K562 (cell line): Measurements from ENCODE around the gene SPI1. TPM values are rescaled to one million over a fixed set of nuclear protein-coding genes. Genes with fewer than 3 reads are reported as not detected.

ENCODE experiments used
- ATAC-seq: fragments of 200-7000 bp; cut with Tn5 transposase; 3 replicates; pipeline ENCODE4 v1.9.1; 2020; ENCODE audit warnings: moderate library complexity
- BruUV-seq: library from RNA; stranded (reverse); fragments of 400-500 nt; replicated peaks from 2 replicates; lab custom pipeline; 2021; lab: Mats Ljungman, UMichigan
- CTCF ChIA-PET: fragments of 300-600 bp; formaldehyde crosslinking; extraction: SDS; loops from one replicate; lab custom pipeline; 2021; ENCODE audit warnings: low intra/inter-chr PET ratio; lab: Yijun Ruan, JAX
- POLR2A ChIA-PET: fragments of 300-600, 350-650 bp; sonication (Branson Sonifier 250); formaldehyde crosslinking; extraction: SDS; loops from one replicate; lab custom pipeline; 2021; ENCODE audit warnings: antibody characterized with exemption, inconsistent platforms; lab: Yijun Ruan, JAX
- DNase-seq, 4 experiments: peaks; one replicate each; pipeline versions ENCODE4 v3.0.0 to v3.0.0-alpha.2; 2011 to 2018; ENCODE audit warnings: low spot score in 3 of 4, mixed read lengths in 3 of 4; ENCODE audit errors: extremely low read depth in 1 of 4
- FAIRE-seq: peaks from 2 replicates; lab custom pipeline; 2011; peaks lifted over from hg19 to GRCh38; lab: Jason Lieb, UNC
- H2AFZ ChIP-seq: 2 replicates; pipeline ENCODE4 v1.6.0; 2011; ENCODE audit warnings: low read depth, low read length, control low read depth, inconsistent platforms
- H3K27ac ChIP-seq: fragments of 200-600 bp; 3 replicates; pipeline ENCODE4 v1.8.0; 2011; ENCODE audit warnings: low read depth, mild to moderate bottlenecking, control low read depth, inconsistent platforms, low read length, moderate library complexity, mixed read lengths; ENCODE audit errors: extremely low read depth
- H3K27me3 ChIP-seq, 2 experiments: fragments of 300-600 bp in 1 of 2; 2 replicates in 1 of 2; 3 replicates in 1 of 2; pipeline versions ENCODE4 v1.6.0 to v1.8.0; 2011; ENCODE audit warnings: inconsistent platforms in 2 of 2, low read length in 2 of 2, mild to moderate bottlenecking in 1 of 2, mixed read lengths in 1 of 2, moderate library complexity in 1 of 2; ENCODE audit not compliant: control insufficient read depth in 2 of 2, insufficient read depth in 2 of 2
- H3K36me3 ChIP-seq: fragments of 300-600 bp; 3 replicates; pipeline ENCODE4 v1.8.0; 2011; ENCODE audit warnings: mild to moderate bottlenecking, low read length, inconsistent platforms; ENCODE audit not compliant: control insufficient read depth, insufficient read depth
- H3K4me1 ChIP-seq, 2 experiments: fragments of 200-600 bp in 1 of 2; replicated peaks in 1 of 2; 2 replicates in 1 of 2; 3 replicates in 1 of 2; pipeline versions ENCODE4 v1.5.1 to v1.8.0; 2011; ENCODE audit warnings: inconsistent platforms in 2 of 2, low read length in 2 of 2, mild to moderate bottlenecking in 1 of 2, mixed read lengths in 1 of 2, moderate library complexity in 1 of 2; ENCODE audit not compliant: control insufficient read depth in 2 of 2, insufficient read depth in 2 of 2
- H3K4me2 ChIP-seq: 2 replicates; pipeline ENCODE4 v1.6.1; 2011; ENCODE audit warnings: low read length, control low read depth, inconsistent platforms, mixed read lengths; ENCODE audit not compliant: insufficient read depth
- H3K4me3 ChIP-seq: fragments of 200-600 bp; sonication (generic), shearing (Covaris generic); 2 replicates; pipeline ENCODE4 v1.5.1; 2016; ENCODE audit warnings: control low read depth, inconsistent platforms
- H3K79me2 ChIP-seq: fragments of 200-600 bp; 3 replicates; pipeline ENCODE4 v1.8.0; 2011; ENCODE audit warnings: low read length, inconsistent platforms; ENCODE audit not compliant: control insufficient read depth, insufficient read depth
- H3K9ac ChIP-seq, 2 experiments: 2 replicates each; pipeline versions ENCODE4 v1.6.0 to v1.6.1; 2011; ENCODE audit warnings: low read depth in 2 of 2, low read length in 2 of 2, control low read depth in 1 of 2, inconsistent platforms in 1 of 2, mild to moderate bottlenecking in 1 of 2, mixed read lengths in 1 of 2; ENCODE audit not compliant: insufficient read depth in 1 of 2
- H3K9me1 ChIP-seq: one replicate; pipeline ENCODE4 v1.6.0; 2011; ENCODE audit warnings: inconsistent platforms, mild to moderate bottlenecking, low read length, moderate library complexity; ENCODE audit not compliant: control insufficient read depth, insufficient read depth
- H3K9me3 ChIP-seq: replicated peaks from 2 replicates; pipeline ENCODE4 v1.5.1; 2011; ENCODE audit warnings: low read depth, low read length, inconsistent platforms; ENCODE audit not compliant: control insufficient read depth, insufficient read depth
- H4K20me1 ChIP-seq: replicated peaks from 2 replicates; pipeline ENCODE4 v1.6.1; 2011; ENCODE audit warnings: low read length, inconsistent platforms, mixed read lengths; ENCODE audit not compliant: control insufficient read depth, insufficient read depth
- ARID1B ChIP-seq: fragments of 450-650 bp; IDR thresholded peaks from 2 replicates; pipeline ENCODE4 v1.6.1; 2016; ENCODE audit warnings: antibody characterized with exemption, mild to moderate bottlenecking, inconsistent platforms
- ESRRA ChIP-seq: fragments of 450-650 bp; IDR thresholded peaks from 2 replicates; pipeline ENCODE4 v1.6.1; 2014; ENCODE audit warnings: low read depth, mild to moderate bottlenecking, moderate library complexity, borderline replicate concordance
- FOXM1 ChIP-seq, 2 experiments: fragments of 450-650 bp in 1 of 2; sonication (generic) in 1 of 2; formaldehyde crosslinking in 1 of 2; IDR thresholded peaks; 2 replicates each; pipeline versions ENCODE4 v1.6.1 to v1.9.0; 2017 to 2022; ENCODE audit warnings: low read depth in 2 of 2, mild to moderate bottlenecking in 2 of 2, missing genetic modification reagents in 1 of 2, moderate library complexity in 1 of 2
- HDAC1 ChIP-seq, 2 experiments: fragments of 450-650 bp; IDR thresholded peaks; 2 replicates each; pipeline ENCODE4 v1.6.1; 2016 to 2017; ENCODE audit warnings: inconsistent platforms in 1 of 2, mild to moderate bottlenecking in 1 of 2, moderate library complexity in 1 of 2
- NFATC3 ChIP-seq: fragments of 450-650 bp; IDR thresholded peaks from 2 replicates; pipeline ENCODE4 v1.6.1; 2017; ENCODE audit warnings: mild to moderate bottlenecking
- NFE2 ChIP-seq: IDR thresholded peaks from 2 replicates; pipeline ENCODE4 v1.6.1; 2014; ENCODE audit warnings: antibody characterized with exemption, low read depth
- OTX1 ChIP-seq: fragments of 450-650 bp; formaldehyde crosslinking; IDR thresholded peaks from 2 replicates; pipeline ENCODE4 v1.4.0; 2022; ENCODE audit warnings: mild to moderate bottlenecking
- POLR2A ChIP-seq: fragments of 450-650 bp; conservative IDR thresholded peaks from 2 replicates; pipeline ENCODE4 v1.6.1; 2016
- SNIP1 ChIP-seq: fragments of 450-650 bp; IDR thresholded peaks from 2 replicates; pipeline ENCODE4 v1.7.1; 2017; ENCODE audit warnings: low read depth, mild to moderate bottlenecking
- ZFPM2 ChIP-seq: fragments of 250-450 bp; sonication (Bioruptor Pico); IDR thresholded peaks from 2 replicates; pipeline ENCODE4 v1.5.1; 2022; ENCODE audit warnings: mild to moderate bottlenecking
- ZFX ChIP-seq: sonication (generic); formaldehyde crosslinking; IDR thresholded peaks from 2 replicates; pipeline ENCODE4 v1.8.0; 2022; ENCODE audit warnings: mild to moderate bottlenecking, missing genetic modification reagents, moderate library complexity
- ZNF695 ChIP-seq: fragments of 450-650 bp; formaldehyde crosslinking; IDR thresholded peaks from 2 replicates; pipeline ENCODE4 v1.4.0; 2020; ENCODE audit warnings: mild to moderate bottlenecking, moderate library complexity
- ZNF785 ChIP-seq: fragments of 250-450 bp; sonication (Bioruptor Pico); IDR thresholded peaks from 2 replicates; pipeline ENCODE4 v1.4.0; 2020; ENCODE audit warnings: mild to moderate bottlenecking
- WGBS: fragments of 100-300 bp; shearing (Covaris generic); methylation state at CpG from one replicate; pipeline ENCODE4 v1.1.6; 2016; ENCODE audit warnings: low coverage, mixed read lengths; ENCODE audit not compliant: insufficient coverage; ENCODE audit errors: missing lambda C conversion rate; 5-methylcytosine and 5-hydroxymethylcytosine counted together
- in situ Hi-C: fragments of 300-500 bp; cut with MboI; formaldehyde crosslinking; loops from 4 replicates; pipeline ENCODE4 v1.15.0; 2018; ENCODE audit warnings: inconsistent platforms, mixed read lengths
- intact Hi-C: fragments of 100-400 bp; cut with micrococcal nuclease; formaldehyde crosslinking; loops from 2 replicates; pipeline ENCODE4 v1.14.2; 2022
- polyA plus RNA-seq, 8 experiments: library from polyadenylated mRNA; depleted of rRNA in 4 of 8; stranded (reverse) in 5 of 8; unstranded in 3 of 8; fragments of >200 nt; fragmentation: Nextera tagmentation in 2 of 8; fragmentation: Illumina TruSeq in 1 of 8; extraction: Ambion mirVana in 2 of 8; extraction: Trizol in 1 of 8; gene quantifications; 2 replicates each; pipeline versions ENCODE4 v1.2.1 to v1.2.3, GENCODE V29; 2011 to 2014; ENCODE audit warnings: inconsistent platforms in 1 of 8, missing spikeins in 1 of 8
- total RNA-seq, 7 experiments: library from RNA; depleted of rRNA in 6 of 7; stranded (reverse); fragments of >200 nt in 6 of 7; fragmentation: Illumina TruSeq in 2 of 7; extraction: Trizol in 2 of 7; gene quantifications; 2 replicates each; pipeline versions ENCODE4 v1.2.1 to v1.2.3, GENCODE V29; 2011 to 2021; ENCODE audit warnings: low replicate concordance in 1 of 7
- TF ChIP-seq, protein P1 (sequence below): sonication (generic); formaldehyde crosslinking; IDR thresholded peaks from 2 replicates; pipeline ENCODE4 v1.8.1; 2023; ENCODE audit warnings: mild to moderate bottlenecking, missing genetic modification reagents
- TF ChIP-seq, protein P2 (sequence below): fragments of 450-650 bp; IDR thresholded peaks from 2 replicates; pipeline ENCODE4 v1.6.1; 2016; ENCODE audit warnings: borderline replicate concordance
- TF ChIP-seq, protein P3 (sequence below): fragments of 450-650 bp; formaldehyde crosslinking; IDR thresholded peaks from 2 replicates; pipeline ENCODE4 v1.4.0; 2020; ENCODE audit warnings: mild to moderate bottlenecking, moderate library complexity

SPI1 gene
- total and polyA plus RNA-seq, 9 of the 15 experiments (the other 6 are each of a cell fraction or from before 2014, with no cell fraction given) = 0.10 to 33.7 (median 10.3) TPM

DNA sequence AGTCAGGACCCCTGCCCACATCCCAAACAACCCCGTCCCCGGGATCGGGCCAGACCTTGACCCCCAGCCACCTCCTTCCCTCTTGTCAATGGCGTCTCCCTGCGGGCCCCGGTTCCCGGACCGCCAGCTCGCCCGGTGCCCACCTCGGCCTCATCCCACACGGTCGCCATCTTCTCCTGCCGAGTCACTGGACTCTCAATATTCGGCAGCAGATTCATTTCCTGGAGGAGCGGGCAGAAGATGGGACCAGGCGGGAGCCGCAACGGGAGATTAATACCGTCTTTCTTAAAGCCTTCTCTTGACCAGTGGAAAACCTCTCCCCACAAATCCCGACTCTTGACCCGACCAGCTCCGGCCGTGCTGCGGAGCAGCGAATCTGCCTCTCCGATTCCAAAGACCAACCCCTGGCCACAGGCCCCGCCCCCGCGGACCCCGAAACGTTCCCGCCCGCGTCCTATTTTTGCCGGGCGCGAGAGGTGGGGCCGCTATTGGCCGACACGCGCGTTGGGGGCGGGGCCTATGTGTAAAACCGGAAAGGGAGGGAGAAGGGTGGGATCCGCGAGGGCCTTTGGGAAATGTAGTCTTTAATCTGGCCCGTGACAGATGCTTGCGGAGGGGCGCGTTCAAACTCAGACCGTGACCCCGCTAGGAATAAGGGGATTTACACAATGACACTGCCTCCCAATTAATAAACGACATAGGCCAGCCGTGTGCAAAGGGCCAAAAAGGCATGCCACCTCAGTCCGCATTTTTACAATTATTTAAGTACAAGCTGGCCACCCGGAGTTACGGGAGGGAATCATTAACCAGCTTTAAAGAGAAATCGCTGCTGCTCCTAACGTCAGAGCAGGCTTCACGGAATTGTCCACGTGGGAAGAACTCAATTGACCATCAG, 48.0 kb upstream of the SPI1 start, which contains the start of gene PSMC3:
Gene PSMC3 (minus strand): TSS at position 378 of the 895 bp plus-strand sequence. CDS start 160 bp downstream, at position 218.
- POLR2A ChIA-PET = interaction anchor here (0.6 to 2.6 kb wide), 9 partner anchors 8 to 248 kb away, joined by 3 to 23 read pairs (median 3); no protein-coding TSS in a partner anchor
- peak; percentile 94 for FAIRE-seq
- intact Hi-C loops = no loop called here
- TF ChIP-seq FOXM1 (IDR thresholded peaks at IDR 0.05; ENCODE audit: low read depth) = peak; percentile 51; the same call in 1 of the 2 replicates
- no peak for TF ChIP-seq FOXM1 (CRISPR knock-in tag; IDR thresholded peaks at IDR 0.05; ENCODE audit: low read depth)
- TF ChIP-seq NFE2 = peak; percentile 89
- 0 out of 2 replicates have a peak, but pooled peaks have one; percentile 23 for TF ChIP-seq NFATC3
- TF ChIP-seq, protein P1, sequence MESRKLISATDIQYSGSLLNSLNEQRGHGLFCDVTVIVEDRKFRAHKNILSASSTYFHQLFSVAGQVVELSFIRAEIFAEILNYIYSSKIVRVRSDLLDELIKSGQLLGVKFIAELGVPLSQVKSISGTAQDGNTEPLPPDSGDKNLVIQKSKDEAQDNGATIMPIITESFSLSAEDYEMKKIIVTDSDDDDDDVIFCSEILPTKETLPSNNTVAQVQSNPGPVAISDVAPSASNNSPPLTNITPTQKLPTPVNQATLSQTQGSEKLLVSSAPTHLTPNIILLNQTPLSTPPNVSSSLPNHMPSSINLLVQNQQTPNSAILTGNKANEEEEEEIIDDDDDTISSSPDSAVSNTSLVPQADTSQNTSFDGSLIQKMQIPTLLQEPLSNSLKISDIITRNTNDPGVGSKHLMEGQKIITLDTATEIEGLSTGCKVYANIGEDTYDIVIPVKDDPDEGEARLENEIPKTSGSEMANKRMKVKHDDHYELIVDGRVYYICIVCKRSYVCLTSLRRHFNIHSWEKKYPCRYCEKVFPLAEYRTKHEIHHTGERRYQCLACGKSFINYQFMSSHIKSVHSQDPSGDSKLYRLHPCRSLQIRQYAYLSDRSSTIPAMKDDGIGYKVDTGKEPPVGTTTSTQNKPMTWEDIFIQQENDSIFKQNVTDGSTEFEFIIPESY = 0 out of 2 replicates have a peak, but pooled peaks have one; percentile 34
- peak; percentile 59 for TF ChIP-seq ARID1B
- TF ChIP-seq ZNF695 (CRISPR knock-in tag) = peak; percentile 31; the same call in 1 of the 2 replicates
- TF ChIP-seq HDAC1 (IDR thresholded peaks at IDR 0.05) = peak in 1 of 2 experiments; percentile 82; a peak in 2 of 4 replicates
- peak; percentile 96 for TF ChIP-seq POLR2A
- no peak for TF ChIP-seq SNIP1
- peak; percentile 71; the same call in 1 of the 2 replicates for TF ChIP-seq OTX1
- peak; percentile 65 for TF ChIP-seq ZFX
- no peak for TF ChIP-seq ZFPM2
- peak; percentile 9; the same call in 1 of the 2 replicates for TF ChIP-seq ESRRA
- TF ChIP-seq, protein P2, sequence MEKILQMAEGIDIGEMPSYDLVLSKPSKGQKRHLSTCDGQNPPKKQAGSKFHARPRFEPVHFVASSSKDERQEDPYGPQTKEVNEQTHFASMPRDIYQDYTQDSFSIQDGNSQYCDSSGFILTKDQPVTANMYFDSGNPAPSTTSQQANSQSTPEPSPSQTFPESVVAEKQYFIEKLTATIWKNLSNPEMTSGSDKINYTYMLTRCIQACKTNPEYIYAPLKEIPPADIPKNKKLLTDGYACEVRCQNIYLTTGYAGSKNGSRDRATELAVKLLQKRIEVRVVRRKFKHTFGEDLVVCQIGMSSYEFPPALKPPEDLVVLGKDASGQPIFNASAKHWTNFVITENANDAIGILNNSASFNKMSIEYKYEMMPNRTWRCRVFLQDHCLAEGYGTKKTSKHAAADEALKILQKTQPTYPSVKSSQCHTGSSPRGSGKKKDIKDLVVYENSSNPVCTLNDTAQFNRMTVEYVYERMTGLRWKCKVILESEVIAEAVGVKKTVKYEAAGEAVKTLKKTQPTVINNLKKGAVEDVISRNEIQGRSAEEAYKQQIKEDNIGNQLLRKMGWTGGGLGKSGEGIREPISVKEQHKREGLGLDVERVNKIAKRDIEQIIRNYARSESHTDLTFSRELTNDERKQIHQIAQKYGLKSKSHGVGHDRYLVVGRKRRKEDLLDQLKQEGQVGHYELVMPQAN = peak; percentile 87
- TF ChIP-seq, protein P3, sequence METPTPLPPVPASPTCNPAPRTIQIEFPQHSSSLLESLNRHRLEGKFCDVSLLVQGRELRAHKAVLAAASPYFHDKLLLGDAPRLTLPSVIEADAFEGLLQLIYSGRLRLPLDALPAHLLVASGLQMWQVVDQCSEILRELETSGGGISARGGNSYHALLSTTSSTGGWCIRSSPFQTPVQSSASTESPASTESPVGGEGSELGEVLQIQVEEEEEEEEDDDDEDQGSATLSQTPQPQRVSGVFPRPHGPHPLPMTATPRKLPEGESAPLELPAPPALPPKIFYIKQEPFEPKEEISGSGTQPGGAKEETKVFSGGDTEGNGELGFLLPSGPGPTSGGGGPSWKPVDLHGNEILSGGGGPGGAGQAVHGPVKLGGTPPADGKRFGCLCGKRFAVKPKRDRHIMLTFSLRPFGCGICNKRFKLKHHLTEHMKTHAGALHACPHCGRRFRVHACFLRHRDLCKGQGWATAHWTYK = 0 out of 2 replicates have a peak, but pooled peaks have one; percentile 44
- no peak for TF ChIP-seq ZNF785 (CRISPR knock-in tag)

More for the DNA sequence above, 48.0 kb upstream of the SPI1 start, which contains the start of gene PSMC3:
- peak; percentile 95 to 98 (median 96) for DNase-seq
- Histone ChIP-seq H3K79me2 (peaks cover 26% of the 10 kb centered on the region), H3K9me1 (no peaks in the 10 kb centered on the region), H3K9me3 (no peaks in the 10 kb centered on the region), H2AFZ (peak within 1 kb of the TSS; percentile 99), H4K20me1 (no peaks in the 10 kb centered on the region; the same call in 1 of the 2 replicates), H3K27ac (peak within 1 kb of the TSS; percentile 97), H3K27me3 (no peaks in the 10 kb centered on the region), H3K9ac (peak within 1 kb of the TSS; percentile 94 to 99), H3K4me3 (peak within 1 kb of the TSS; percentile 88), H3K4me1 (peaks cover 9 to 19% of the 10 kb centered on the region in 2 experiments; a peak in 4 of 5 replicates), H3K36me3 (peaks cover 41% of the 10 kb centered on the region), H3K4me2 (peak within 1 kb of the TSS; percentile 97)
- in situ Hi-C loops = no loop called here
- ATAC-seq = peak; percentile 98
- WGBS = 6% methylated on average over 53 of the region's 62 CpGs
- BruUV-seq = no TSS peak
- CTCF ChIA-PET = no interaction called here
